Activated CD4-positive, alpha-beta T cell treated with anti-CD3 and anti-CD28 coated beads, Interleukin-2, amount 10 ng/mL, durations not matched to agents 24 days and 14 days (primary cell): ENCODE data around the gene CSKMT. TPM values are rescaled to one million over a fixed set of nuclear protein-coding genes. Genes with fewer than 3 reads are reported as not detected.
"Not testable (repeated sequence)": the region's sequence is repeated elsewhere in the genome, so short reads cannot be mapped to it uniquely, and the experiment has no call there.

Source experiments
- DNase-seq: peaks from one replicate; pipeline ENCODE4 v3.0.0; 2022
- H3K27ac Mint-ChIP-seq: one replicate; pipeline ENCODE4 v1.8.0; 2022; ENCODE audit warnings: mild to moderate bottlenecking, mixed read lengths
- H3K27me3 Mint-ChIP-seq: one replicate; pipeline ENCODE4 v1.8.0; 2022; ENCODE audit warnings: mixed read lengths
- H3K36me3 Mint-ChIP-seq: one replicate; pipeline ENCODE4 v1.8.0; 2022; ENCODE audit warnings: low read depth, mild to moderate bottlenecking, mixed read lengths
- H3K4me1 Mint-ChIP-seq: one replicate; pipeline ENCODE4 v1.8.0; 2021; ENCODE audit warnings: mixed read lengths
- H3K4me3 Mint-ChIP-seq: one replicate; pipeline ENCODE4 v1.8.0; 2022; ENCODE audit warnings: mild to moderate bottlenecking, moderate library complexity, mixed read lengths
- H3K9me3 Mint-ChIP-seq: one replicate; pipeline ENCODE4 v1.8.0; 2021; ENCODE audit warnings: mixed read lengths
- intact Hi-C: fragments of 100-400 bp; cut with micrococcal nuclease; formaldehyde crosslinking; loops from one replicate; pipeline ENCODE4 v1.15.1; 2023
- total RNA-seq: library from RNA; stranded (reverse); gene quantifications from 2 replicates; pipeline ENCODE4 v1.2.3, GENCODE V29; 2022

CSKMT gene
- total RNA-seq, 1 donor from 2014 or later: 59.5 TPM

GRCh38 chr11:62669420-62670161 is 4.5 kb downstream of the CSKMT start:
- intact Hi-C loops: loop anchor here (2.0 to 10.0 kb wide), 6 partner anchors 17 to 1242 kb away; partner anchors contain the start of genes CPSF7, HNRNPUL2, INTS5 and POLR2G
- Mint-ChIP-seq H3K4me1 (peaks cover 37% of the 10 kb centered on the region), H3K27me3 (no peaks in the 10 kb centered on the region), H3K36me3 (peaks cover 60% of the 10 kb centered on the region), H3K4me3 (peak overlapping the region; percentile 88), H3K27ac (peak overlapping the region; percentile 92), H3K9me3 (no peaks in the 10 kb centered on the region)
- no peak for DNase-seq

- Mint-ChIP-seq H3K9me3 (no peaks in the 10 kb centered on the region), H3K4me1 (peaks cover 41% of the 10 kb centered on the region), H3K36me3 (peaks cover 56% of the 10 kb centered on the region), H3K27me3 (no peaks in the 10 kb centered on the region), H3K27ac (peak overlapping the region; percentile 92), H3K4me3 (peak overlapping the region; percentile 88)
- DNase-seq: no peak
- intact Hi-C loops: loop anchor here (1.0 to 10.0 kb wide), 6 partner anchors 8 to 1244 kb away; partner anchors contain the start of genes CPSF7, HNRNPUL2, INTS5 and SLC3A2
Measured at GRCh38 chr11:62671236-62671607, 6.1 kb downstream of the CSKMT start.

- peak; percentile 94 for DNase-seq
- peaks cover 55% of the 10 kb centered on the region for H3K36me3 Mint-ChIP-seq
- intact Hi-C loops: loop anchor here (1.0 to 10.0 kb wide), 7 partner anchors 8 to 1244 kb away; partner anchors contain the start of genes CPSF7, HNRNPUL2, INTS5 and SLC3A2
- H3K4me1 Mint-ChIP-seq: peaks cover 38% of the 10 kb centered on the region
- no peaks in the 10 kb centered on the region for H3K9me3 Mint-ChIP-seq
- peak within 1 kb of the TSS; percentile 92 for H3K27ac Mint-ChIP-seq
- H3K27me3 Mint-ChIP-seq: no peaks in the 10 kb centered on the region
- peak within 1 kb of the TSS; percentile 88 for H3K4me3 Mint-ChIP-seq
Measured at GRCh38 chr11:62671608-62672389, 6.7 kb downstream of the CSKMT start, which contains the start of the genes LBHD1 and UQCC3. LBHD1 (minus strand) TSS chr11:62672267; CDS start chr11:62670031, 2,236 bp downstream. UQCC3 (plus strand) TSS chr11:62671673; CDS start chr11:62671746, 73 bp downstream.

- intact Hi-C loops: loop anchor here (2.0 to 10.0 kb wide), 4 partner anchors 36 to 1246 kb away; partner anchors contain the start of genes CPSF7, HNRNPUL2 and TTC9C
- Mint-ChIP-seq H3K4me1 (peaks cover 42% of the 10 kb centered on the region), H3K4me3 (peak overlapping the region; percentile 88), H3K27me3 (no peaks in the 10 kb centered on the region), H3K36me3 (peaks cover 59% of the 10 kb centered on the region), H3K27ac (peak overlapping the region; percentile 92), H3K9me3 (no peaks in the 10 kb centered on the region)
- DNase-seq: no peak
Measured at GRCh38 chr11:62673196-62673525, 8.0 kb downstream of the CSKMT start.

- H3K9me3 Mint-ChIP-seq, H3K4me3 Mint-ChIP-seq, H3K27ac Mint-ChIP-seq, DNase-seq, H3K27me3 Mint-ChIP-seq: not testable (repeated sequence)
- Mint-ChIP-seq H3K36me3 (peaks cover 47% of the 10 kb centered on the region), H3K4me1 (peaks cover 37% of the 10 kb centered on the region)
- intact Hi-C loops: loop anchor here (10.0 kb wide), 1 partner anchor 251 kb away; no protein-coding TSS in a partner anchor
Measured at GRCh38 chr11:62675415-62675814, 10.3 kb downstream of the CSKMT start.

- H3K36me3 Mint-ChIP-seq: peaks cover 37% of the 10 kb centered on the region
- H3K9me3 Mint-ChIP-seq: no peaks in the 10 kb centered on the region
- peak overlapping the region; percentile 85 for H3K4me3 Mint-ChIP-seq
- DNase-seq: no peak
- intact Hi-C loops: loop anchor here (10.0 kb wide), 1 partner anchor 252 kb away; no protein-coding TSS in a partner anchor
- no peak overlapping the region for H3K27ac Mint-ChIP-seq
- H3K4me1 Mint-ChIP-seq: peaks cover 35% of the 10 kb centered on the region
- no peaks in the 10 kb centered on the region for H3K27me3 Mint-ChIP-seq
Measured at GRCh38 chr11:62676698-62677097, 11.6 kb downstream of the CSKMT start.

GRCh38 chr11:62677156-62677555 is 12.0 kb downstream of the CSKMT start:
- Mint-ChIP-seq H3K27me3 (no peaks in the 10 kb centered on the region), H3K4me3 (peak overlapping the region; percentile 85), H3K27ac (peak overlapping the region; percentile 23), H3K9me3 (no peaks in the 10 kb centered on the region), H3K36me3 (peaks cover 34% of the 10 kb centered on the region), H3K4me1 (peaks cover 34% of the 10 kb centered on the region)
- DNase-seq: no peak
- intact Hi-C loops: loop anchor here (10.0 kb wide), 1 partner anchor 252 kb away; no protein-coding TSS in a partner anchor

- H3K36me3 Mint-ChIP-seq: peaks cover 31% of the 10 kb centered on the region
- peak overlapping the region; percentile 85 for H3K4me3 Mint-ChIP-seq
- H3K9me3 Mint-ChIP-seq: no peaks in the 10 kb centered on the region
- peaks cover 29% of the 10 kb centered on the region for H3K4me1 Mint-ChIP-seq
- DNase-seq: no peak
- H3K27ac Mint-ChIP-seq: peak overlapping the region; percentile 96
- intact Hi-C loops: loop anchor here (2.0 to 10.0 kb wide), 3 partner anchors 13 to 253 kb away; partner anchors contain the start of genes C11orf98, CSKMT and INTS5
- H3K27me3 Mint-ChIP-seq: no peaks in the 10 kb centered on the region
Measured at GRCh38 chr11:62677714-62678113, 12.6 kb downstream of the CSKMT start.

GRCh38 chr11:62678433-62678769 is 13.3 kb downstream of the CSKMT start:
- Mint-ChIP-seq H3K4me1 (peaks cover 29% of the 10 kb centered on the region), H3K27ac (peak overlapping the region; percentile 96), H3K27me3 (no peaks in the 10 kb centered on the region), H3K36me3 (peaks cover 29% of the 10 kb centered on the region), H3K4me3 (peak overlapping the region; percentile 85), H3K9me3 (no peaks in the 10 kb centered on the region)
- DNase-seq: no peak
- intact Hi-C loops: loop anchor here (2.0 to 10.0 kb wide), 3 partner anchors 14 to 254 kb away; partner anchors contain the start of genes C11orf98, CSKMT and INTS5

GRCh38 chr11:62678770-62679696 is 13.9 kb downstream of the CSKMT start, which contains the start of gene UBXN1:
UBXN1 (minus strand) TSS chr11:62679073; CDS start chr11:62678923, 150 bp downstream.
- peak within 1 kb of the TSS; percentile 96 for H3K27ac Mint-ChIP-seq
- H3K4me3 Mint-ChIP-seq: peak within 1 kb of the TSS; percentile 85
- peak; percentile 95 for DNase-seq
- intact Hi-C loops: loop anchor here (1.0 to 10.0 kb wide), 5 partner anchors 8 to 254 kb away; partner anchors contain the start of genes C11orf98, CSKMT, INTS5 and UQCC3
- peaks cover 26% of the 10 kb centered on the region for H3K36me3 Mint-ChIP-seq
- H3K9me3 Mint-ChIP-seq: no peaks in the 10 kb centered on the region
- peaks cover 27% of the 10 kb centered on the region for H3K4me1 Mint-ChIP-seq
- H3K27me3 Mint-ChIP-seq: no peaks in the 10 kb centered on the region

GRCh38 chr11:62680825-62681240 is 15.7 kb downstream of the CSKMT start:
- Mint-ChIP-seq H3K4me1 (peaks cover 24% of the 10 kb centered on the region), H3K9me3 (no peaks in the 10 kb centered on the region), H3K27me3 (no peaks in the 10 kb centered on the region), H3K4me3 (peak overlapping the region; percentile 44), H3K36me3 (peaks cover 21% of the 10 kb centered on the region), H3K27ac (peak overlapping the region; percentile 61)
- intact Hi-C loops: no loop called here
- DNase-seq: peak; percentile 84

GRCh38 chr11:62682518-62682917 is 17.4 kb downstream of the CSKMT start:
- peaks cover 7% of the 10 kb centered on the region for H3K36me3 Mint-ChIP-seq
- intact Hi-C loops: no loop called here

More at GRCh38 chr11:62682518-62682917, 17.4 kb downstream of the CSKMT start:
- no peak for DNase-seq
- Mint-ChIP-seq H3K4me1 (peaks cover 16% of the 10 kb centered on the region), H3K9me3 (no peaks in the 10 kb centered on the region), H3K27me3 (peaks cover 2% of the 10 kb centered on the region), H3K27ac (no peak overlapping the region), H3K4me3 (no peak overlapping the region)
